HuH-7.5 (cell line): ENCODE measurements around the gene PRR14L.
"Not testable (repeated sequence)": the region's sequence is repeated elsewhere in the genome, so short reads cannot be mapped to it uniquely, and the experiment has no call there.

Experiments used
- DNase-seq: peaks from one replicate; pipeline ENCODE4 v3.0.0; 2011; ENCODE audit warnings: low spot score

Gene PRR14L

GRCh38 chr22:31740314-31740713, 9.6 kb downstream of the PRR14L start:
- DNase-seq = not testable (repeated sequence)

DNA sequence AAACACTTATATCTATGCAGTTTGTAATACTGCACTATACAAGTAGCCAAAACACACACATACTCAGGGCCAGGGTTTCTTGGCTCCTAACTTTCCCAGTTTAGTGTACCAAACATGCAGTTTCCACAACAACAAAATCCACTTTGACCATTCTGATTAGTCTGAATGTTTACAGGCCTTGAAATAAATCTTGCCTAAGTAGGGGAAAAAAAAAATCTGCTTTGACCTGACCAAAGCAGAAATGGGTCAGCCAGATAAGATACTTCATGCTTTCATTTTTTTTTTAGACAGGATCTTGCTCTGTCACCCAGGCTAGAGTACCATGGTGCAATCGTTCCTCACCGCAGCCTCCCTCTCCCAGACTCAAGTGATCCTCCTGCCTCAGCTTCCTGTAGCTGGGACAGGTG, 10.1 kb downstream of the PRR14L start:
- DNase-seq = no peak

DNA sequence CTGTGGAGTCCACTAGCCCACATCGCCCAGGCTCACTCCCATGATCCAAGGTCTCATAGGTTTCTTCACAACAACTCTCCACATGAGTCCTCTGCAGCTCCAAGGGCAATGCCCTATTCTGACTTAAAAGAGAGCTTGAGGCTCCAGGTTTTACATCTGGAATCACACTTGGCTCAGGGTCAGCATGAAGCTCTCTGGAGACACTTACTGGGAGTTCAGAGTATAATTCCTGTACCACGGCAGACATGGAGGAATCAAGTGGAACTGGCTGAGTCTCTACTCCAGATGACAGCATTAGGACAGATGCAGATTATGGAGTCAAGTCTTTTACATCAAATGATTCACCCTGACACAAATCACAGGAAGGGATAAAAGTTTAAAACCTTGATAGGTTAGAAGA, 11.4 kb downstream of the PRR14L start:
- DNase-seq = no peak

DNA sequence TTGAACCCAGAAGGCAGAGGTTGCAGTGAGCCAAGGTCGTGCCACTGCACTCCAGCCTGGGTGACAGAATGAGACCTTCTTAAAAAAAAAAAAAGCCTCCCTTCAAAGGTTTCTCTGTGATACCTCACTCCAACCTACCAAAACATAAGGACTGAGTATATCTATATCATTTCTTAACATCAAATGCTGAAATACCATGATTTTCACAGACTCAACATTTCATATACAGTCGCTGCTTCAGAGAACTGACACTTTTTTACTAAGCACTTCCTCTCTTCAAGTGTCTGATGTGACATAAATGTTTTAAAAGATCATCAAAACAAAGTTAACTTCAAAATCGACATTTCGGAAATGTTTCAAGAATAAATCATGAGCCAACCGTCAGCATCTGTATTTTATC, 12.0 kb downstream of the PRR14L start:
- DNase-seq = no peak

DNA sequence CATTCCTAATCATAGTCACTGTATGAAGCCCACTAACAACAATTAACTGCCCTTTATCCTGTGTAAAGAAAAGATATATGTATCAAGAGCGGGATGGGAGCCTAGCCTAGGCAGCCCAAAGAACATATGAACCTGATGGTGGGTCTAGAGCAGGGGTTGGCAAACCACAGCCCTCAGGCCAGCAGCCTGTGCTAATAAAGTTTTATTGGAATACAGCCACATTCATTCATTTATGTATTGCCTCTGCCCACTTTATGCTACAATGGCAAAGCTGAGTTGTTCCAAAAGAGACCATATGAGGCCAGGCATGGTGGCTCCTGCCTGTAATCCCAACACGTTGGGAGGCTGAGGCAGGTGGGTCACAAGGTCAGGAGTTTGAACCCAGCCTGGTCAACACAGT, 13.5 kb downstream of the PRR14L start:
- no peak for DNase-seq

- DNase-seq = no peak
These were observed 15.4 kb downstream of the PRR14L start for GRCh38 chr22:31734512-31734911.

GRCh38 chr22:31733580-31734079, 16.3 kb downstream of the PRR14L start:
- DNase-seq = no peak

- no peak for DNase-seq
These were observed 17.7 kb downstream of the PRR14L start for GRCh38 chr22:31732089-31732829.

DNA sequence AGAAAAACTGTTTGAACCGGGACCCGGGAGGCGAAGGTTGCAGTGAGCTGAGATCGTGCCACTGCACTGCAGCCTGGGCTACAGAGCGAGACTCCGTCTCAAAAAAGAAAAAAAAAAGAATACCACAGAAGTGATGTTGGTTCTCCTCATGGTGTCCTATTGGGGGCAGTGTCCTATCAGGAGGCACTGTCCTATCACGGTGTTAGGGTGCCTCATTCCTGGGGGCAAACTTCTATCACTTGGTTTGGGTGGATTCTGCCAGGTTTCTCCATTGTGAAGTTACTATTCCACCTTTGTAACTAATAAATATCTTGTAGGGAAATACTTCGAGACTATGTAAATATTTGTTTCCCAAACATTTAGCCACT, 19.6 kb downstream of the PRR14L start:
- DNase-seq = no peak

DNA sequence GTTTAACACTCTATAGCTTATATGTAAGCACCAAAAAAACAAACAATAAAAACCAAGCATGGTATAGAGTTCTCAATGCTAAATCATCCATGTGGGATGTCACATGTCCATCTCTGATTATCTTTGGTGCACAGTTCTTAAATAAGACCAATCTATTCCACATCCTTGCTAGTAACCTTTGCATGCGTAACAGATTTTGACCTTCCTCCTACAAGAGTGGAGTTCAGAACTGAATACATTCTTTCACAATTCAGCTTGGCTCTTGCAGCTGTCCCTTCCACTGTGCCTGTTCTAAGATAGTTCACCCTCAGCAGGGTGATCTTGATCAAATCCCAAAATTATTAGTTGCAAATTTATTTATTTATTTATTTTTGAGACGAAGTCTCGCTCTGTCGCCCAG, 21.1 kb downstream of the PRR14L start:
- DNase-seq = no peak

- DNase-seq = no peak
These were observed 23.2 kb downstream of the PRR14L start for GRCh38 chr22:31726692-31727091.

- DNase-seq = no peak
These were observed 26.2 kb downstream of the PRR14L start for GRCh38 chr22:31723723-31724122.

GRCh38 chr22:31719850-31720471, 30.0 kb downstream of the PRR14L start:
- no peak for DNase-seq

- no peak for DNase-seq
These were observed 34.7 kb downstream of the PRR14L start for GRCh38 chr22:31715147-31715778.

DNA sequence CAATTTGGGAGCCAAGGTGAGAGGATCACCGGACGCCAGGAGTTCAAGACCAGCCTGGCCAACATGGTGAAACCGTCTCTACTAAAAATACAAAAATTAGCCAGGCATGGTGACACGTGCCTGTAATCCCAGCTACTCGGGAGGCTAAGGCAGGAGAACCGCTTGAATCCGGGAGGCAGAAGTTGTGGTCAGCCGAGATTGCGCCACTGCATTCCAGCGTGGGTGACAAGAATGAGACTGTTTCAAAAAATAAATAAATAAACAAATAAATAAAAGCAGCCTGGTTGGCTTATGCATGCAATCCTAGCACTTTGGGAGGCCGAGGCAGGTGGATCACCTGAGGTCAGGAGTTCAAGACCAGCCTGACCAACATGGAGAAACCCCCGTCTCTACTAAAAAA, 38.7 kb downstream of the PRR14L start:
- not testable (repeated sequence) for DNase-seq

DNA sequence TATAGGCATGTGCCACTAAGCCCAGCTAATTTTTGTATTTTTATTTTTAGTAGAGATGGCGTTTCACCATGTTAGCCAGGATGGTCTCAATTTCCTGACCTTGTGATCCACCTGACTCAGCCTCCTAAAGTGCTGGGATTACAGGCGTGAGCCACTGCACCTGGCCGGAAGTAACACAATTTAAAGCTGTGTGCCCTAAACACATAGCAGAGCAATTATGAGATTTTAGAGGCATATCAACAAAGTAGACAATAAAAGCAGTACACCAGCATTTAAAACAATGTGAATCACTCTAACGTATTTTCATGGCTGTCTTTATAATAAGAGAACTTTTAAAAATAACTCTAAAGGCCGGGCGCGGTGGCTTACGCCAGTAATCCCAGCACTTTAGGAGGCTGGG, 42.4 kb downstream of the PRR14L start:
- no peak for DNase-seq

DNA sequence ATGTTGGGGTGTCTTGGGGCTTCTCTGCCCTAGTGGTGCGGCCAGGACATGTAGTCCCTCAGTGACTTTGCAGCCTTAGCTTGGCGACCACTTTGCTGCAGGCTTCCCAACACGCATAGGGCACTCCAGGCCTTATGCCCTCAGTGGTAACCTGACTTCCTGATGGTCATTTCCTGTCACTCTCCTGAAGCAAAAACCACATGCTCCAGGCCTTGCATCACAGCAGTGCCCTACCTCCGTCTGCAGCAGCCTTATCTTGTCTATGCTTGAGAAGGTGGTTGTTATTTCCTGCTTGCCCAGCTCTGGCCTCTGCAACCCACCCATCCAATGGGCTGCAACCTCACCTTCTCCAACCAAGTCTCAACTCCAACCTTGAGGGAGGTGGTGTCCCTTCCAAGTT, 54.5 kb downstream of the PRR14L start:
- no peak for DNase-seq

DNA sequence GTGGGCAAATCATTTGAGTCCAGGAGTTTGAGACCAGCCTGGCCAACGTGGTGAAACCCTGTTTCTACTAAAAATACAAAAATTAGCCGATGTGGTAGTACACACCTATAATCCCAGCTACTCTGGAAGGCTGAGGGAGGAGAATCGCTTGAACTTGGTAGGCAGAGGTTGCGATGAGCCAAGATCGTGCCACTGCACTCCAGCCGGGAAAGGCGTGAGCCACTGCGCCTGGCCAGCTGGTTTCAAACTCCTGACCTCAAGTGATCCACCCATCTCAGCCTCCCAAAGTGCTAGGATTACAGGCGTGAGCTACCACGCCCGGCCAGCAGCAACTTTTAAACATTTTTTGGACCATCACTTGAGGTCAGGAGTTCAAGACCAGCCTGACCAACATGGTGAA, 55.9 kb downstream of the PRR14L start:
- not testable (repeated sequence) for DNase-seq

GRCh38 chr22:31692186-31692886, 57.6 kb downstream of the PRR14L start:
- DNase-seq = no peak

GRCh38 chr22:31691408-31691807, 58.5 kb downstream of the PRR14L start:
- no peak for DNase-seq

GRCh38 chr22:31683181-31684105, 66.5 kb downstream of the PRR14L start:
- no peak for DNase-seq

DNA sequence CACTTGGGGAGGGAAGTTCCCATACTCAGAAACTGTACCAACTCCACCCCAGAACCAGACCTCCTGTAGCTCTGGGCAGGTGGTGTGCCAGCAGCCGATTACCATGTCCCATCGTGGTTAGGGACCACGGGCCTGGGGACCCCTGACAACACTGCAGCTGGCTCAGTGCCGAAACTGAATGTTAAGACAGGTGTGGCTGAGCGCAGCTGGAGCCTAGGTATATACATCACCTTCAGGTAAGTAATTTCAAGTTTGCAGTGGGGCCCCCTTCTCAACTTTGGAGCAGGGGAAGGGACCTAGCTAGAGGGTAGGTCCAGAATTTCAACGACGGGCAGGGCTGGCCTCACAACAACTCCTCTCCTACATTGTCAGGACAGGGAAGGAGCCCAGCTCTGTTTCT, 67.2 kb downstream of the PRR14L start:
- no peak for DNase-seq
